Raji (cell line): ENCODE results near the gene KCNJ4.

Experiments
- POLR2A ChIP-seq: IDR thresholded peaks from 2 replicates; pipeline ENCODE4 v1.6.1; 2011; ENCODE audit warnings: low read depth, low read length, control low read depth; ENCODE audit not compliant: insufficient read depth

Gene KCNJ4

GRCh38 chr22:38433871-38434270 lies 21.1 kb downstream of the KCNJ4 start:
- TF ChIP-seq POLR2A = no peak

- TF ChIP-seq POLR2A = no peak
These were observed 22.7 kb downstream of the KCNJ4 start for GRCh38 chr22:38432264-38432663.

DNA sequence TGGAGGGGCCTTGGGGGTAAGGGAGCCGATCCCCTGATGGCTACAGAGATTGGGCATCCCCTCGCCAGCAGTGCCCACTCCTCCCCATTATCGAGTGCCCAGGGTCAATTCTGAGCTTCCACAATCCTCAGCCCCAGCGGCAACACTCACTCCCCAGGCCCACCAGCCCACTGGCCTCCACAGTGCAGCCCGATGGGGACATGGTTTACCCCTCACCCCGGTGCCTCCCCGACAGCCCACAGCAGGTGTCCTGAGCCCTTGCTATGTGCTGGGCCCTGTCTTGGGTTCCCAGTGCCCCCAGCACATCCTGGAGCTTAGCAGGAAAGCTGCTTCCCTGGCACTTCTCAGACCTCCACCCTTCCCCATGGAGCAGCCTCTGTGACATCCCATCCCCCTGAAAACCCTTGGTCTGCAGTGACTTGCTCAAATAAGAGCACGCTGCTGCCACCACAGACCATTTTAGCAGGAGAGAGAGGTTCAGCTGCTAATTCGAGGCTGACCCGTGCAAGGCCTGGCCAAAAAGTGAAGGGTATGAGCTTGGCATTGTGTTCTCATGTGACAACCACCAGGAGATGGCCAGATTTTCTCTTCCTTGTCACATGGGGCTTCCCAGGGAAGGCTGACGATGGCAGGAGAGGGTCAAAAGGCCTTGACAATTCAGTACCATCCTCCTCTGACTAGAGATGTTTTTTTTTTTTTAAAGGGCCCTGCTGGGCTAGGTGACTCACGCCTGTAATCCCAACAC lies 23.6 kb downstream of the KCNJ4 start:
- no peak for TF ChIP-seq POLR2A

DNA sequence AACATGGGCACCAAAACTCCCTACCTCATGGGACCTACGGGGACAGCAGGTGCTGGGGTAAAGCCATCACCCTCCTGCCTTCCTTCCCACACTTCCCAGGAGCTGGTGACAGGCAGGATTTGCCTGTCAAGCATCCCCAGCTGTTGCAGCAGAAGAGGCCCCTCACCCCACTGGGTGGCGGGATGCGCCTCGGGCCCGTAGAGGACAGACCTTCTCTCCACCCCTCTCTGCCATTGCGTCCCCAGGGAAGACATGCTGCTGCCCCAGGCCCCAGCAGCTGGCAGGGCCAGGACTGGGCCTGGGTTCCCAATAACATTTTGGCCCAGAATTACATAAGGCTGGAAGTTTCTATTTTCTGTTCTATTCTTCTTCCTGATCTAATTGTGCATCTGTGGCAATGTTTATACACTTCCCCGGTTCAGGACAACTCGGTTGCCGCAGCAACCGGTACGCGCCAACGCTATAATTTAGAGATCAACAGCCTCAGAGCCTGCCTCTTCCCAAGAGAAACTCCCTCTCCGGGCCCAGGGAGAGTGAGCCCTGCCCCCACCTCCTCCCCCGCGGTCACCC lies 25.4 kb downstream of the KCNJ4 start:
- TF ChIP-seq POLR2A = no peak

DNA sequence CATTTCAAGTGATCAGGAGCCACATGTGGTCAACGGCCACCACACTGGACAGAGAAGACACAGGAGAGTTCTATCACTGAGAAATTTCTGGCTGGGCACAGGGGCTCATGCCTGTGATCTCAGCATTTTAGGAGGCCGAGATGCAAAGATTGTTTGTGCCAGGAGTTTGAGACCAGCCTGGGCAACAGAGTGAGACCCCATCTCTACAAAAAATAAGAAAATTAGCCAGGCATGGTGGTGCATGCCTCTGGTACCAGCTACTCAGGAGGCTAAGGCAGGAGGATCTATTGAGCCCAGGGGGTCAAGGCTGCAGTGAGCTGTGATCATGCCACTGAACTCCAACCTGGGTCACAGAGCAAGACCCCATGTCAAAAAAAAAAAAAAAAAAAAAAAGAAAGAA lies 26.3 kb downstream of the KCNJ4 start:
- no peak for TF ChIP-seq POLR2A

DNA sequence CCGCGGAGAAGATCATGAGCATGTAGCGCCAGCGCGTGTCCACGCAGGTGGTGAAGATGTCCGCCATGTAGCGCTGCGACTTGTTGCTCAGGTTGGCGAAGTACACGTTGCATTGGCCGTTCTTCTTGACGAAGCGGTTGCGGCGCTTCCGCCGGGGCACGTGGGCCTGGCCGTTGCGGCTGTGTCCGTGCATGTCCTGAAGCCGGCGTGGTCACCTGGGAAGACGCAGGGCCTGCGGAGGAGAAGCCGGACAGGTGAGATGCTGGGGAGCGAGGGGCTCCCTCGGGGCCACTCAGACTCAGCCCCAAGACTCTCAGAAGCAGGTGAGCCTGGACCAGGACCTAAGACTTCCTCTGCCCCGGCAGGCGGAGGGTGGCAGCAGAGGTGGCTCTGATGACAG lies 27.1 kb downstream of the KCNJ4 start:
- no peak for TF ChIP-seq POLR2A

GRCh38 chr22:38427465-38427864 lies 27.5 kb downstream of the KCNJ4 start:
- no peak for TF ChIP-seq POLR2A

GRCh38 chr22:38426628-38427027 lies 28.4 kb downstream of the KCNJ4 start:
- no peak for TF ChIP-seq POLR2A

DNA sequence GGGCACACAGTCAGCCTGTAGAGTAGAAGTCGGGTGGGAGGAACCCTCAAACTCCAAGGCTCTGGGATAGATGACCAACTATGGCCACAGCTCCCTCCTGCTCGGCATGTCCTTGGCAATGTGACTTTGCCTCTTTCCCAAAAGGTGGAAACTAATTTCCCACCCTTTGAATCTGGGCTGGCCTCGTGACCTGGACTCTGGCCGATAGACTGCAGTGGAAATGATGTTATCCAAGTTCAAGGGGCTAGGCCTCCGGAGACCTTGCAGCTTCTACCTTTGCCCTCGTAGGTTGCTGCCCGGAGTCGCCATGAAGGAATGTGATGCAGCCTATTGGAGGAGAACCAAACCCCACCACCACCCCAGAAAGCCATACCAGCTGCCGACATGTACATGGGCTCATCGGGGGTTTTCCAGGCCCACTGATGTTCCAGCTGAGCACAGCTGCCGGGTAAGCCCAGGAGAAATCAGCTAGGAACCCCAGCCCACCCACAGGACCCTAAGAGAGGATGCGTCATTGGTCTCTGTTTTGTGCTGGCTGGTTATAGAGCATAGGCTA lies 30.4 kb downstream of the KCNJ4 start:
- no peak for TF ChIP-seq POLR2A

DNA sequence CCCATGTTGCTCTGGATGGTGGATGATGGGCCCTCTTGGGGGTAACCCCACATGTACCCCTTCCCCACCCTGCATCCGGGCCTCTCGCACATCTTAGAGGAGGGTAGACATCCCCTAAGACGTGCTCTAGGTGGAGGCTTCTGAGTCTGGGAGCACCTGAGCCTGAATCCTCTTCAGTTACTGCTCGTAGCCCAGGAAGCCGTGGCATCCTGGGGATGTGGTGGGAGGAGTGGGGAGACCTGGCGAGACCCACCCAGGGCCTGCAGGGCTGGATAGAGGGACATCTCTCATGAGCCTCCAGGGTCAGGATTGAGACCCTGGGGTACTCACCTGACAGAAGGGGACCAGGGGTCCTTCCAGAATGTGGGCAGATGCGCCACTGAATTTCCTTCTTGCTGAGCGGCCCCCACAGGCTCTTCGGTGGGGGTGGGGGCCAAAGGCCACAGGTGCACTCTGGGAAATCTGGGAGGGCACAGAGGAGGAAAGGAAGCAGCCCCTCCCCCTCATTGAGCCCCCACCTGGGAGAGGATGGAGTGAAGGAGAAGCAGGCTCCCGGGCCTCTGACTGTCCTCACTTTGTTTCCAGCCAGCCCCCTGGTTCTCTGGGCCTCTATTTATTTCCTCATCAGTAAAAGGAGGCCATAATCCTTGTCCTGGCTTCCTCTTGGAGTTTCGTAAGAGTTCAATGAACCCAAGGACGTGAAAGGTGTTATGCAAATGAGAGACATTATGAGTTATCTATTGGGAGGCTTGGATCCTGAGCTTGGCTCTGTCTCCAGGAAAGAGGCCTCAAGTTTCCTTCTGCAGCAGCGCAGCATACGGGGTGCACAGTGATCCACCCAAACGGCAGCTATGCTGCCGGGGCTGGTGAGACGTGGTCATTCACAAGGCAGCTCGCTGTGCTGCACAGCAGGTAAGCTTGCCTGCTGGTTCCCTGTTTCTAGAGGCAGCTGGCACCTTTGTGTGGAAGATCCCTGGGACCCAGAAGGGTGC lies 31.2 kb downstream of the KCNJ4 start:
- no peak for TF ChIP-seq POLR2A

GRCh38 chr22:38422611-38423511 lies 32.1 kb downstream of the KCNJ4 start:
- TF ChIP-seq POLR2A = no peak

DNA sequence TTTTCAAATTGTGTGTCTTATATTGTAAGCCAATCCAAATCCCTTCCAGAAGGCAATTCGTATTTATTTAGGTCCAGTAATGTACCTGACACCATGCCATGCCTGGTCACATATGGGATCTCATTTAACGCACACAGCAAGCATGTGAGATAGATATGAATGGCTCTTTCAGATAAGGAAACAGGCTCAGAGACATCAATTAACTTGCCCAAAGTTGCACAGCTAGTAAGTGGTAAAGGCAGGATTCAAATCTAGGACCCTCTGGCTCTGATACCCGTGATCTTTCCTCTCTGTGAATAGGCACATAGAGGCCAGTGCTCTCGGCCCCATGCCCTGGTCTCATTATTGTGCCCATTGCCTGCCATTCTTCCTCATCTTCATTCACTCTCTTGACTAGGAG lies 34.3 kb downstream of the KCNJ4 start:
- no peak for TF ChIP-seq POLR2A

DNA sequence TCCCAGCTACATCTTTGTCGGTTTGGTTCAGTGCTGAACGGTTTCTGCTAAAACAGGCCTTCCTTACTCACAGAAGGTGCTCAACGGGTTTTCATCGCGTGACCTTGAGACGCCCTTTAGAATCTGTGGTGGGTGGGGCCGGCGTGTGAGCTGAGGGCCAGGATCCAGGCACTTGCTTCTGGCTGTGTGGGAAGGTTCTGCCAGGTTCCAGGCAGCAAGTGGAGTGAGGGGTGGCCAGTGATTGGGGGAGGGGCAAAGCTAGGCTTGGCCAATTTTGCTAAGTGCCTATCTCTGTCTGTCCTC lies 35.2 kb downstream of the KCNJ4 start:
- no peak for TF ChIP-seq POLR2A

GRCh38 chr22:38419121-38419857 lies 35.7 kb downstream of the KCNJ4 start:
- no peak for TF ChIP-seq POLR2A
